ENCODE results near the gene SRSF6. TPM values are rescaled to one million over a fixed set of nuclear protein-coding genes. Genes with fewer than 3 reads are reported as not detected.

SRSF6 gene
- total and polyA plus RNA-seq, 10 of the 15 experiments (the other 5 are each of a cell fraction or from before 2014, with no cell fraction given) = 57.2 to 191 (median 108) TPM

DNA sequence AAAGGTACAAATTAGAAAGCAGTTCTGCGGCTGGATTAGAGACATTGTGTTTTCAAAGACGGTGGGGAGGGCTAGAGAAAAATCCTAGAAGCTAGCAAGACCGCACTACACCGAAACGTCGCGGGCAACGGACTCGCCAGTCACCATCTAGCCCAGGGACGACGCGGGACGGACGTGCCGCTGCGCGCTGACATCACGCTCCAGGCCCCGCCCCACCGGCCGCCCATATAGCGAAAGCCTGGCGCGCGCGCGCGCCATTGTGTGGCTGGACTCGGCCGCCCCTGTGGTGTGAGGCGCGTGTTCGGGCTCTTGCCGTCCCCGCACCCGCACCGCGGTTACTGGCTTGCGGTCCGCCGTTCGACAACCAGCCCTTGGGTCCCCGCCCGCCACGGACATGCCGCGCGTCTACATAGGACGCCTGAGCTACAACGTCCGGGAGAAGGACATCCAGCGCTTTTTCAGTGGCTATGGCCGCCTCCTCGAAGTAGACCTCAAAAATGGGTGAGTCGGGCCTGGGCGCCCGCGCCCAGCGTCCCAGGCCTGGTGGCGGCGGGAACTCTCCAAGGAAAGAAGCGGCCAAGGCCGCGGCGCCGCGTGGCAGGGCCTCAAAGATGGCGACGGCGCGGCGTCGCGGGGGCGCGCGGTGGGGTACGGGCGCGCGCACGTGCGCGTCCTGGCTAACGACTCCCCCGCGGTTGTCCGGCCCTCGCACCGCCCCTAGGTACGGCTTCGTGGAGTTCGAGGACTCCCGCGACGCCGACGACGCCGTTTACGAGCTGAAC is at the start of gene SRSF6 (continued):
- TF ChIP-seq, protein P1, sequence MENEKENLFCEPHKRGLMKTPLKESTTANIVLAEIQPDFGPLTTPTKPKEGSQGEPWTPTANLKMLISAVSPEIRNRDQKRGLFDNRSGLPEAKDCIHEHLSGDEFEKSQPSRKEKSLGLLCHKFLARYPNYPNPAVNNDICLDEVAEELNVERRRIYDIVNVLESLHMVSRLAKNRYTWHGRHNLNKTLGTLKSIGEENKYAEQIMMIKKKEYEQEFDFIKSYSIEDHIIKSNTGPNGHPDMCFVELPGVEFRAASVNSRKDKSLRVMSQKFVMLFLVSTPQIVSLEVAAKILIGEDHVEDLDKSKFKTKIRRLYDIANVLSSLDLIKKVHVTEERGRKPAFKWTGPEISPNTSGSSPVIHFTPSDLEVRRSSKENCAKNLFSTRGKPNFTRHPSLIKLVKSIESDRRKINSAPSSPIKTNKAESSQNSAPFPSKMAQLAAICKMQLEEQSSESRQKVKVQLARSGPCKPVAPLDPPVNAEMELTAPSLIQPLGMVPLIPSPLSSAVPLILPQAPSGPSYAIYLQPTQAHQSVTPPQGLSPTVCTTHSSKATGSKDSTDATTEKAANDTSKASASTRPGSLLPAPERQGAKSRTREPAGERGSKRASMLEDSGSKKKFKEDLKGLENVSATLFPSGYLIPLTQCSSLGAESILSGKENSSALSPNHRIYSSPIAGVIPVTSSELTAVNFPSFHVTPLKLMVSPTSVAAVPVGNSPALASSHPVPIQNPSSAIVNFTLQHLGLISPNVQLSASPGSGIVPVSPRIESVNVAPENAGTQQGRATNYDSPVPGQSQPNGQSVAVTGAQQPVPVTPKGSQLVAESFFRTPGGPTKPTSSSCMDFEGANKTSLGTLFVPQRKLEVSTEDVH (IDR thresholded peaks at IDR 0.05; ENCODE audit: low read depth, partially characterized antibody) = no peak
- TF ChIP-seq, protein P2, sequence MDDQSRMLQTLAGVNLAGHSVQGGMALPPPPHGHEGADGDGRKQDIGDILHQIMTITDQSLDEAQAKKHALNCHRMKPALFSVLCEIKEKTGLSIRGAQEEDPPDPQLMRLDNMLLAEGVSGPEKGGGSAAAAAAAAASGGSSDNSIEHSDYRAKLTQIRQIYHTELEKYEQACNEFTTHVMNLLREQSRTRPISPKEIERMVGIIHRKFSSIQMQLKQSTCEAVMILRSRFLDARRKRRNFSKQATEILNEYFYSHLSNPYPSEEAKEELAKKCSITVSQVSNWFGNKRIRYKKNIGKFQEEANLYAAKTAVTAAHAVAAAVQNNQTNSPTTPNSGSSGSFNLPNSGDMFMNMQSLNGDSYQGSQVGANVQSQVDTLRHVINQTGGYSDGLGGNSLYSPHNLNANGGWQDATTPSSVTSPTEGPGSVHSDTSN (IDR thresholded peaks at IDR 0.05; ENCODE audit: insufficient replicate concordance, low read depth, low read length) = no peak
- TF ChIP-seq, protein P3, sequence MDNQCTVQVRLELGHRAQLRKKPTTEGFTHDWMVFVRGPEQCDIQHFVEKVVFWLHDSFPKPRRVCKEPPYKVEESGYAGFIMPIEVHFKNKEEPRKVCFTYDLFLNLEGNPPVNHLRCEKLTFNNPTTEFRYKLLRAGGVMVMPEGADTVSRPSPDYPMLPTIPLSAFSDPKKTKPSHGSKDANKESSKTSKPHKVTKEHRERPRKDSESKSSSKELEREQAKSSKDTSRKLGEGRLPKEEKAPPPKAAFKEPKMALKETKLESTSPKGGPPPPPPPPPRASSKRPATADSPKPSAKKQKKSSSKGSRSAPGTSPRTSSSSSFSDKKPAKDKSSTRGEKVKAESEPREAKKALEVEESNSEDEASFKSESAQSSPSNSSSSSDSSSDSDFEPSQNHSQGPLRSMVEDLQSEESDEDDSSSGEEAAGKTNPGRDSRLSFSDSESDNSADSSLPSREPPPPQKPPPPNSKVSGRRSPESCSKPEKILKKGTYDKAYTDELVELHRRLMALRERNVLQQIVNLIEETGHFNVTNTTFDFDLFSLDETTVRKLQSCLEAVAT (IDR thresholded peaks at IDR 0.05) = 0 out of 2 replicates have a peak, but pooled peaks have one; percentile 40
- TF ChIP-seq MEF2B (IDR thresholded peaks at IDR 0.05; ENCODE audit: partially characterized antibody, poor library complexity, severe bottlenecking) = no peak
- peak; percentile 70; the same call in 1 of the 2 replicates for TF ChIP-seq ZBED1 (IDR thresholded peaks at IDR 0.05; ENCODE audit: borderline replicate concordance)
- TF ChIP-seq SMC3 (IDR thresholded peaks at IDR 0.05; ENCODE audit: borderline replicate concordance, low read length) = 0 out of 2 replicates have a peak, but pooled peaks have one; percentile 5
- TF ChIP-seq KDM1A (IDR thresholded peaks at IDR 0.05; ENCODE audit: borderline replicate concordance) = no peak
- TF ChIP-seq TCF3 (IDR thresholded peaks at IDR 0.05; ENCODE audit: borderline replicate concordance, insufficient read depth, low read depth, low read length) = peak; percentile 90
- peak; percentile 89 for TF ChIP-seq CREB1 (IDR thresholded peaks at IDR 0.05; ENCODE audit: low read depth)
- TF ChIP-seq, protein P4, sequence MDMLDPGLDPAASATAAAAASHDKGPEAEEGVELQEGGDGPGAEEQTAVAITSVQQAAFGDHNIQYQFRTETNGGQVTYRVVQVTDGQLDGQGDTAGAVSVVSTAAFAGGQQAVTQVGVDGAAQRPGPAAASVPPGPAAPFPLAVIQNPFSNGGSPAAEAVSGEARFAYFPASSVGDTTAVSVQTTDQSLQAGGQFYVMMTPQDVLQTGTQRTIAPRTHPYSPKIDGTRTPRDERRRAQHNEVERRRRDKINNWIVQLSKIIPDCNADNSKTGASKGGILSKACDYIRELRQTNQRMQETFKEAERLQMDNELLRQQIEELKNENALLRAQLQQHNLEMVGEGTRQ (IDR thresholded peaks at IDR 0.05; ENCODE audit: borderline replicate concordance, low read depth, low read length) = no peak; the same call in none of the 2 replicates
- TF ChIP-seq YY1 (IDR thresholded peaks at IDR 0.05; ENCODE audit: low read depth, low read length) = peak; percentile 93
- TF ChIP-seq NBN (IDR thresholded peaks at IDR 0.05) = peak; percentile 84
- TF ChIP-seq RAD51 (IDR thresholded peaks at IDR 0.05) = no peak
- peak; percentile 99 for TF ChIP-seq PML (IDR thresholded peaks at IDR 0.05; ENCODE audit: low read length)
- peak; percentile 97 for TF ChIP-seq HDAC6 (IDR thresholded peaks at IDR 0.05; ENCODE audit: unreplicated experiment)
- TF ChIP-seq, protein P5, sequence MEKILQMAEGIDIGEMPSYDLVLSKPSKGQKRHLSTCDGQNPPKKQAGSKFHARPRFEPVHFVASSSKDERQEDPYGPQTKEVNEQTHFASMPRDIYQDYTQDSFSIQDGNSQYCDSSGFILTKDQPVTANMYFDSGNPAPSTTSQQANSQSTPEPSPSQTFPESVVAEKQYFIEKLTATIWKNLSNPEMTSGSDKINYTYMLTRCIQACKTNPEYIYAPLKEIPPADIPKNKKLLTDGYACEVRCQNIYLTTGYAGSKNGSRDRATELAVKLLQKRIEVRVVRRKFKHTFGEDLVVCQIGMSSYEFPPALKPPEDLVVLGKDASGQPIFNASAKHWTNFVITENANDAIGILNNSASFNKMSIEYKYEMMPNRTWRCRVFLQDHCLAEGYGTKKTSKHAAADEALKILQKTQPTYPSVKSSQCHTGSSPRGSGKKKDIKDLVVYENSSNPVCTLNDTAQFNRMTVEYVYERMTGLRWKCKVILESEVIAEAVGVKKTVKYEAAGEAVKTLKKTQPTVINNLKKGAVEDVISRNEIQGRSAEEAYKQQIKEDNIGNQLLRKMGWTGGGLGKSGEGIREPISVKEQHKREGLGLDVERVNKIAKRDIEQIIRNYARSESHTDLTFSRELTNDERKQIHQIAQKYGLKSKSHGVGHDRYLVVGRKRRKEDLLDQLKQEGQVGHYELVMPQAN (conservative IDR thresholded peaks at IDR 0.05) = peak; percentile 84
- TF ChIP-seq, protein P6, sequence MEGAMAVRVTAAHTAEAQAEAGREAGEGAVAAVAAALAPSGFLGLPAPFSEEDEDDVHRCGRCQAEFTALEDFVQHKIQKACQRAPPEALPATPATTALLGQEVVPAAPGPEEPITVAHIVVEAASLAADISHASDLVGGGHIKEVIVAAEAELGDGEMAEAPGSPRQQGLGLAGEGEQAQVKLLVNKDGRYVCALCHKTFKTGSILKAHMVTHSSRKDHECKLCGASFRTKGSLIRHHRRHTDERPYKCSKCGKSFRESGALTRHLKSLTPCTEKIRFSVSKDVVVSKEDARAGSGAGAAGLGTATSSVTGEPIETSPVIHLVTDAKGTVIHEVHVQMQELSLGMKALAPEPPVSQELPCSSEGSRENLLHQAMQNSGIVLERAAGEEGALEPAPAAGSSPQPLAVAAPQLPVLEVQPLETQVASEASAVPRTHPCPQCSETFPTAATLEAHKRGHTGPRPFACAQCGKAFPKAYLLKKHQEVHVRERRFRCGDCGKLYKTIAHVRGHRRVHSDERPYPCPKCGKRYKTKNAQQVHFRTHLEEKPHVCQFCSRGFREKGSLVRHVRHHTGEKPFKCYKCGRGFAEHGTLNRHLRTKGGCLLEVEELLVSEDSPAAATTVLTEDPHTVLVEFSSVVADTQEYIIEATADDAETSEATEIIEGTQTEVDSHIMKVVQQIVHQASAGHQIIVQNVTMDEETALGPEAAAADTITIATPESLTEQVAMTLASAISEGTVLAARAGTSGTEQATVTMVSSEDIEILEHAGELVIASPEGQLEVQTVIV (IDR thresholded peaks at IDR 0.05; ENCODE audit: borderline replicate concordance, partially characterized antibody) = no peak
- TF ChIP-seq SRF (IDR thresholded peaks at IDR 0.05; ENCODE audit: low read depth in 2 of 2, low read length in 2 of 2) = 0 out of 4 replicates have a peak, but pooled peaks of 1 of the 2 experiments have one; percentile 6
